ENCODE results near the gene OSBPL1A.

The OSBPL1A gene

DNA sequence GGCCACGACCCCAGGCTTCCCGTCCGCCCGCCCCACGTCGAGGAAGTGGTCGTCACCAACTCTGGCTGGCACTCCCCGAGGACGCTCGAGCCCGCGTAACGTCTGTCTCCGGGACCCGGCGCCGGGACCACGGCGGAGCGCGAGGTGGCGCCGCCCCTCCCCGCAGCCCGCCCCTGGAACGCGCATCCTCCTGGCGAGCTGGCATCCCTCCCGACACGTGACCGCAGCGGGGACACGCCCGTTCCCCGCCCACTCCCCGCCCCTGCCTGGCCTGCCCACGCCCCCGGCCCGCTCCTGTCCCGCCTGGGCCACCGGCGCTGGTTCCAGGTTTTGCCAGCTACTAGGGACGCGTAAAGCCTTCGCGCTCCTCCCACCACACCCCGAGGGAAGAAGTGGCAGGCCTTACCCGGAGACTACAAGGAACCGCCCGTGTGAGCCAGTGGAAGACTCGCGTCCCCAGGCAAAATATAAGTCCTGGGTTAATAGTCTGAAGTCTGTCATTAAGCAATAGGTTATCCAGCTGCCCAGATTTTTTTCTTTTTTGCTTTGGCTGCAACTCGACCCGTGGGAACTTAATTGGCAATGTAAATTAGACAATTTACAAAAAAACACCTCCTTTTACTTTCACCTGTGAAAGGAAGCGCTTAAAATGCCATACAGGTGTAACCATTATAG lies at the start of gene OSBPL1A:
Gene OSBPL1A (minus strand): TSS at position 131 of the 675 bp plus-strand sequence. CDS start 20,291 bp downstream, outside the sequence.
- DNase-seq (ENCODE audit: low read depth), result peak; percentile 56
- TF ChIP-seq, protein P1, sequence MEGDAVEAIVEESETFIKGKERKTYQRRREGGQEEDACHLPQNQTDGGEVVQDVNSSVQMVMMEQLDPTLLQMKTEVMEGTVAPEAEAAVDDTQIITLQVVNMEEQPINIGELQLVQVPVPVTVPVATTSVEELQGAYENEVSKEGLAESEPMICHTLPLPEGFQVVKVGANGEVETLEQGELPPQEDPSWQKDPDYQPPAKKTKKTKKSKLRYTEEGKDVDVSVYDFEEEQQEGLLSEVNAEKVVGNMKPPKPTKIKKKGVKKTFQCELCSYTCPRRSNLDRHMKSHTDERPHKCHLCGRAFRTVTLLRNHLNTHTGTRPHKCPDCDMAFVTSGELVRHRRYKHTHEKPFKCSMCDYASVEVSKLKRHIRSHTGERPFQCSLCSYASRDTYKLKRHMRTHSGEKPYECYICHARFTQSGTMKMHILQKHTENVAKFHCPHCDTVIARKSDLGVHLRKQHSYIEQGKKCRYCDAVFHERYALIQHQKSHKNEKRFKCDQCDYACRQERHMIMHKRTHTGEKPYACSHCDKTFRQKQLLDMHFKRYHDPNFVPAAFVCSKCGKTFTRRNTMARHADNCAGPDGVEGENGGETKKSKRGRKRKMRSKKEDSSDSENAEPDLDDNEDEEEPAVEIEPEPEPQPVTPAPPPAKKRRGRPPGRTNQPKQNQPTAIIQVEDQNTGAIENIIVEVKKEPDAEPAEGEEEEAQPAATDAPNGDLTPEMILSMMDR (IDR thresholded peaks at IDR 0.05; ENCODE audit: control insufficient read depth, insufficient read depth, low read depth, low read length, missing control alignments), result no peak
- peak within 1 kb of the TSS; percentile 73 for H3K4me3 ChIP-seq (ENCODE audit: control insufficient read depth, low read depth, low read length)

DNA sequence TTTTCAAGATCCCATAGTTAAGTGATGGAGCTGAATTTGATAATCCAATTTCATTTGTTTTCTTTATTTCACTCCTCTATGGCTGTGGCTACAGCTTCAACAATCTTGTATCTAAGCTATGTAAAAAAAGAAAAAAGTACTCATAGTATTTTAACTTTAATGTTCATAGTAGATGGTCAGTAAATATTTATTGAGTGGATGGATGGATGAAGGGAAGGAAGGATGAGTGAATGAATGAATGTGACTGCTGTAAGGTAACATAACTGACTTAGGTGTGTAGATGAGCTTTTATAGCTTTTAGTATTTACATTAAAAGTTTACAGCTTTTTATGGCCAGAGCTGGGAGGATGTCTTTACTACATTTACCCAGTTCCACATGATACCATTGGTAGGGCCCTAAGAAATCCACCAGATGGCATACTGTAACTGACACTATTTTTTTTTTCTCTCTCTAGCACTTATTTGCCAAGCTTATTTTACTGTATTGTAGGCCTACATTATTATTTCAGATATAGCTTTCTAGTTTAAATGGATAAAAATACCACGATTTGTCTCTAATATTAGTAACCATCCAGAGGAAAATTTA lies 49.4 kb upstream of the OSBPL1A start:
- no peak for DNase-seq (ENCODE audit: low read depth)
- TF ChIP-seq, protein P1 (IDR thresholded peaks at IDR 0.05; ENCODE audit: control insufficient read depth, insufficient read depth, low read depth, low read length, missing control alignments), result peak; percentile 21
- H3K4me3 ChIP-seq (ENCODE audit: control insufficient read depth, low read depth, low read length), result no peak overlapping the region

DNA sequence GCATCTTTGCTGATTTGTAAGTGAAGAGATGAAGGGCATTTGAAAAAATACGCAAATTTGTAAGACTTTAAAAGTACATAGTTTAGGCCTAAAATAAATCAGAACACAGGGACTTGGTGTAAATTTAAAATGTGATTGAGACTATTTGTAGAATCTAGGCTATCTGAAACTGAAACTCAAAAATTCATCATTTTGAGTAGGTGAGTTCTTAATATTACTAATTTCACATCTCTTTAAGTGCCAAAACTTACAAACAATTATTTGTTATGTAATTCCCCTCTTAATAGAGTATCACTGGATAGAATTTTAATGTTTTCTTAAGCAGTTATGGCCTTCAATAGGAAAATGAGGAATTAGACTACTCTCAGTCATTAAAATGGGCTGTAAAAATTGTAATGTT lies 48.8 kb upstream of the OSBPL1A start:
- TF ChIP-seq, protein P1 (IDR thresholded peaks at IDR 0.05; ENCODE audit: control insufficient read depth, insufficient read depth, low read depth, low read length, missing control alignments), result no peak
- no peak overlapping the region for H3K4me3 ChIP-seq (ENCODE audit: control insufficient read depth, low read depth, low read length)
- DNase-seq (ENCODE audit: low read depth), result no peak

DNA sequence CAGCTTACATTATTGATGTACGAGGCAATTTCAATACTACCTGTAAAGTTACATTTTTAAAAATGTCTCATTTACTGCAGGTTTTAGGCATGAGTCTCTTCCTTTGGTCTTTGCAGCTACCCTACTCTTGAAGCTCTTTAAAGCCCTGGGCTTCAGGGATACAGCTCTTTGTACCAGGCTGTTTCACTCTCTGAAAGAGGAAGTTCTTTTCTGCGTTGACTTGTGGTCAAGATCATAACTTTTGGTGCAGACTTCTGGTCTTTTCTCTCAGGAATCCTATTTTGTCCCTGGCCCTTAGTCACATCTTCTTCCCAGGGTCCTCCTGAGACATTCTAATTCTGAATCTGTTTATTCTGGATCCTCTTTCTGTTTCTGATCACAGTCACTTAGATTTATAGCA lies 46.2 kb upstream of the OSBPL1A start:
- H3K4me3 ChIP-seq (ENCODE audit: control insufficient read depth, low read depth, low read length), result no peak overlapping the region
- TF ChIP-seq, protein P1 (IDR thresholded peaks at IDR 0.05; ENCODE audit: control insufficient read depth, insufficient read depth, low read depth, low read length, missing control alignments), result no peak
- no peak for DNase-seq (ENCODE audit: low read depth)

DNA sequence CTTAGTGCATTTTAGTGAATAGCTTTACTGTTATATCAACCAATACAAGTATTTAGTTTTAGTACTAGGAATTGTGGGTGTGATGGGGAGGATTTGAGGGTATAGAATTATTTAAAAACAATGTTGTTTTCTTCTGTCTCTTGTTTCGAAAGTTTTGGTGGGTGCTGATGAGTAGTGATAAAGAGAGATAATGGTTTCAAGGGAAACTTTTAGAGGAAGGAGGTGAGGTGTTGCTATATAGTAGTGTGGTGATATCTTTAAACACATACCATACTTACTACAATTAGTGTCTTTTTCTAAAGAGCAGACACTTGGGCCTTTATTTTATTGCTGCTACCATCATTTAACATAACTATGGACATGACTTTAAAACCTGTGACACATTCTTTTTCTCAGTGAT lies 39.3 kb upstream of the OSBPL1A start:
- H3K4me3 ChIP-seq (ENCODE audit: control insufficient read depth, low read depth, low read length), result no peak overlapping the region
- no peak for DNase-seq (ENCODE audit: low read depth)
- TF ChIP-seq, protein P1 (IDR thresholded peaks at IDR 0.05; ENCODE audit: control insufficient read depth, insufficient read depth, low read depth, low read length, missing control alignments), result no peak

DNA sequence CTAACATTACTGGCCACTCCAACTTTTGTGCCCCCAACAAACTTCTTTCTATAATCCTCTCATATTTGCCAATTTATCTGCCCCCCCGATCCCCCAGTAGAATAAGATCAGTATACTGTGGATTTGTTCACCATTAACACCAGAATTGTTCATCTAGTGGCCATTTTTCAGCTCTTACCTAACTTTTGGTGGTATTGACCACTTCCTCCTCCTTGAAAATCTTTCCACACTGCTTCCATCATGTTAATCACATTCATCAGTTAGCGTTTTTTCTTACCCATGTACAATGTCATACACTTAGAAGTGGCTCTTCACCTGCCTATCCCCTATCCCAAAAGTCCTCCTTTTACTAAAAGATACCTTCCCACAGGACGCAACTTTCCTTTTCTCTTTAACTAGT lies 35.0 kb upstream of the OSBPL1A start:
- no peak for DNase-seq (ENCODE audit: low read depth)
- TF ChIP-seq, protein P1 (IDR thresholded peaks at IDR 0.05; ENCODE audit: control insufficient read depth, insufficient read depth, low read depth, low read length, missing control alignments), result no peak
- H3K4me3 ChIP-seq (ENCODE audit: control insufficient read depth, low read depth, low read length), result no peak overlapping the region

Measured in AG09309 (cell line).